ENCODE results near the gene FBXO40.

DNA sequence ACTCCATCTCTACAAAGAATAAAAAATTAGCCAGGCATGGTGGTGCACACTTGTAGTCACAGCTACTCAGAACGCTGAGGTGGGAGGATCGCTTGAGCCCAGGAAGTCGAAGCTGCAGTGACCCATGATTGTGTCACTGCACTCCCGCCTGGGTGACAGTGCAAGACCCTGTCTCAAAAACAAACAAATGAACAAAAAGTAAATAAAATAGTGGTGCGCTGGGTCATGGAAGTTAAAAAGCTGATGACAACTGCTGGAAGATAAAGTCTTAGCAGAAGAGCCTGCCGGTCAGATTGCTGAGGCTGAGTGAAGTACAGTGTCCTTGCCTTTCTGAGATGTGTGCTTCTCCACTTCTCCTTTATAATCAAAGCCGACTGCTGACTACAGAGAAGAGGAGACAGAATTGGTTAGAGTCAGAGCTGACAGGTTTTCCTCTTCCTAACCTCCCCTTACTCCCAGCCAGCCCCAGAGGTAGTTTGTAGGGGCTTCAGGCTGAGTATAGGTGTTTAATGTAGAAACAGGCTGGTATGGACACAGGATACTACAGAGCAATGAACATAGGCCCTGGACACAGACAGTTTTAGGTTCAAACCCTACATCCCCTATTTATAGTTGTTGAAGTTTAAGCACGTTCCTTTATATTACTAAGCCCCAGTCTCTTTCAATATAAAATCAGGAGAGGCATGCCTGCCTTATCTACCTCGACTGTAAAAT, 49.6 kb downstream of the FBXO40 start:
- no peak for TF ChIP-seq CTCF (conservative IDR thresholded peaks at IDR 0.05)
- no peak for TF ChIP-seq EZH2 (IDR thresholded peaks at IDR 0.05; ENCODE audit: low read depth)
